Measurements from ENCODE around the gene MED19. TPM values are rescaled to one million over a fixed set of nuclear protein-coding genes. Genes with fewer than 3 reads are reported as not detected.
"Not testable (repeated sequence)": the region's sequence is repeated elsewhere in the genome, so short reads cannot be mapped to it uniquely, and the experiment has no call there.

MED19 gene, protein sequence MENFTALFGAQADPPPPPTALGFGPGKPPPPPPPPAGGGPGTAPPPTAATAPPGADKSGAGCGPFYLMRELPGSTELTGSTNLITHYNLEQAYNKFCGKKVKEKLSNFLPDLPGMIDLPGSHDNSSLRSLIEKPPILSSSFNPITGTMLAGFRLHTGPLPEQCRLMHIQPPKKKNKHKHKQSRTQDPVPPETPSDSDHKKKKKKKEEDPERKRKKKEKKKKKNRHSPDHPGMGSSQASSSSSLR
- 10 to 100 TPM; 21.2 to 23.7 (median 22.9) TPM for polyA plus RNA-seq (ENCODE audit: insufficient read length in 3 of 3)

DNA sequence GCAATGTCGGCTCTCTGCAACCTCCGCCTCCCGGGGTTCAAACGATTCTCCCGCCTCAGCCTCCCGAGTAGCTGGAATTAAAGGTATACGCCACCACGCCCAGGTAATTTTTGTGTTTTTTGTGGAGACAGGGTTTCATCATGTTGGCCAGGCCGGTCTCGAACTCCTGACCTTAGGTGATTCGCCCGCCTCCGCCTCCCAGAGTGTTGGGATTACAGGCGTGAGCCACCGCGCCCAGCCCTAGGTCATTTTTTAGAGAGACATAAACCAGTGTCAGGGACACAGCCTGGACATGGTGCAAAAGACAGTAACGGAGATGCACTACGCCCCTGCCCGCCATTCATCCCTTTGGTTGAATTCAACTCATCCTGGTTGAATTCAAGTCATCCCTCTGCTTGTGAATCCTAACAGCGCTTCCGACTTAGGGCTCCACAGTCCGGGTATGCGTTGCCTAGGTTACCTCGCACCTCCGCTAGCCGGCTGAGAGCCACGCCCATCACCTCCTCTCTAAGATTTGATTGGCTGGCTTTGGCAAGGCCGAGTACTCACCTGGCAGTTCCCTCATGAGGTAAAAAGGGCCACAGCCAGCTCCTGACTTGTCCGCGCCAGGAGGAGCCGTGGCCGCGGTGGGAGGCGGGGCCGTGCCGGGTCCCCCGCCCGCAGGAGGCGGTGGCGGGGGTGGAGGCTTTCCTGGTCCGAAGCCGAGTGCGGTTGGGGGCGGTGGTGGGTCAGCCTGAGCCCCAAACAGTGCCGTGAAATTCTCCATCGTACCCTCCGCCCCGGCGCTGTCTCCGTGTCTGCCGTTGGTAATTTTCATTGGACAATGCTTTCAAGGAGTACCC, at the start of gene MED19:
MED19 (minus strand) TSS at position 802 of the 842 bp plus-strand sequence; CDS start at position 766, 36 bp downstream.
- DNase-seq (ENCODE audit: low read depth in 3 of 3, low spot score in 2 of 3), result peak; percentile 59 to 76 (median 60)

- no peak for DNase-seq (ENCODE audit: low read depth in 3 of 3, low spot score in 2 of 3)
These were observed 46.2 kb upstream of the MED19 start for GRCh38 chr11:57758174-57758573.

GRCh38 chr11:57752954-57753353, 40.9 kb upstream of the MED19 start:
- no peak for DNase-seq (ENCODE audit: low read depth in 3 of 3, low spot score in 2 of 3)

DNA sequence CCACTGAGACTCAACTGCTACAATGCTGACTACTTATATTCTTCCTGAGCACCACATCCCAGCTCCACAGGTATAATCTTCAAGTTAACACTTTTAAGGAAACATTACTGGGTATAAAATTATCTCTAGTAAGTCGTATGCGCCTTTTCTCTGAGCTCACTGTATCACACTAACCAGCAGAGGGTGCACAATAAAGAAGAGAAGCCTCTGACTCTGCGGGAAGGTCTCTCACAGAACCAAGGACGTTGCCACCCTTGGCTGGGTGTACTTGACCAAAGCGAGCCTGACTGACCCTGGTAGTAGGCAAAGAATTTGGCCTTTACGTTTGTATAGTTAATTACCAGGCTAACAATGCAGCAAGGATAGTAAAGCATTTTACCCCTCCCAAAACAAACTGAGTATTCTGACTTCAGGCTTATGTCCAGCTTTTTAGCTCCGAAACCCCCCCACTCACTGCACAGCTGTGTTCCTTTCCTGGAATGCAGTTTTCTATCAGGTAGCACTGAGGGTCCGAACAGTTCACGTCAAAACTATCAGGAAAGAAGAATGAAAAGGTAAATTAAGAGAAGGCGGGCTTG, 39.8 kb upstream of the MED19 start, which contains the start of gene BTBD18:
BTBD18 (minus strand) TSS at position 144 of the 578 bp plus-strand sequence. CDS start 631 bp downstream, outside the sequence.
- no peak for DNase-seq (ENCODE audit: low read depth in 3 of 3, low spot score in 2 of 3)

GRCh38 chr11:57751176-57751575, 39.2 kb upstream of the MED19 start:
- DNase-seq (ENCODE audit: low read depth in 3 of 3, low spot score in 2 of 3), result no peak

DNA sequence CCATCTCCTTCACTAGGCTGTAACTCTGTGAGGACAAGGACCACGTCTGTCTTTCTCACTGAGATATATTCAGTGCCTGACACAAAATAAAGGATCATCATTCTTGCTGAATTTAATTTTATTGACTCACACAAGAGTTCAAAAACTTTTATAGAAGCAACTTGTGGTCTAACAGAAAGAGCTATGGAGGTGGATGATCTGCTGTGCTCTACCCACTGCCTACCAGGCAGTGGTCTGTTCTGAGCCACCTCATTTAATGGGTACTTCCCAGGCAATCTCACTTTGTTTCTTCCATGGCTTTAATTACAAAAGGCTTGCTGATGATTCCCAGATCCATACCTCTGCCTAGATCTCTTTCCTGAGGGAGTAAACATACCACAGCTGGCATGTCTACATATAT, 34.9 kb upstream of the MED19 start:
- DNase-seq (ENCODE audit: low read depth in 3 of 3, low spot score in 2 of 3), result no peak

DNA sequence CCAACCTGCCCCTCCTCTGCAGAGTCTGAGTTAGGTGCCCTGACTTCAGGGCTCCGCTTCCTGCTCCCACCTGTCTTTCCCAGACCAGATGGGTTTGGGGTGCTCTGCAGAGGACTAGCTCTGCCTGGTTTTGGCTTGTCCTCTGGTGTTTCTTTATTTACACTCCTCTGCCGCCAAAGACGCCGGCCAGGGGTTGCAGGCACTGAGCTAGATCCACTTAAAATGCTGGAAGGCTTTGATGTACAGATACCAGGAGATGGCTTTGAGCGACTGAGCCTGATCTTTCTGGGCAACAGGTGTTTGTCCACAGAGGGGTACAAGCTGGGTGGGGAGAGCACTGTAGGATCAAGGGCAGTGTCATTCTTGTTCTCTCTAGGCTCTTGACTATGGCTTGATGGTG, 33.2 kb upstream of the MED19 start:
- DNase-seq (ENCODE audit: low read depth in 3 of 3, low spot score in 2 of 3), result no peak

DNA sequence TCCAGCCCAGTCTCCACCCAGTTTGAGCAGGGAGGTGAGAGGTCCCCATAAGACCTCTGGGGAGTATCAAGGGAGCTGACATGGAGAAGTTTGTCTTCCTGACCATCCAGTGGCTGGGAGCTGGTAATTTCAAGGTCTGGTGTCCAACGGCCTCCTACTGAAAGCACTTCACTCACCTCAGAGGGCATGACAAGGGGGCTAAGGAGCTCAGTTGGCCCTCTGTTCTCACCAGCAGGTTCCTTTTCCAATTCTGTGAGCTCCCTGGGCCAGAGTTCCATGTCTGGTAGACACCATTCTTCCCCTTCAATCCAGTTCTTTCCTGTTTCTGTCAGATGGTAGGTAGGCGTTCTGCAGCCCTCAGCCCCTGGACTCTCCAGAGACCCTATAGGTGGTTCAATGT, 32.3 kb upstream of the MED19 start:
- no peak for DNase-seq (ENCODE audit: low read depth in 3 of 3, low spot score in 2 of 3)

GRCh38 chr11:57742087-57742452, 30.1 kb upstream of the MED19 start:
- no peak for DNase-seq (ENCODE audit: low read depth in 3 of 3, low spot score in 2 of 3)

- peak; percentile 91 to 94 (median 92) for DNase-seq (ENCODE audit: low read depth in 3 of 3, low spot score in 2 of 3)
These were observed 29.4 kb upstream of the MED19 start, which contains the start of gene SELENOH for GRCh38 chr11:57741132-57742086. Gene SELENOH, plus strand, starts transcription at chr11:57741491. Its CDS starts 105 bp downstream, at chr11:57741596.

DNA sequence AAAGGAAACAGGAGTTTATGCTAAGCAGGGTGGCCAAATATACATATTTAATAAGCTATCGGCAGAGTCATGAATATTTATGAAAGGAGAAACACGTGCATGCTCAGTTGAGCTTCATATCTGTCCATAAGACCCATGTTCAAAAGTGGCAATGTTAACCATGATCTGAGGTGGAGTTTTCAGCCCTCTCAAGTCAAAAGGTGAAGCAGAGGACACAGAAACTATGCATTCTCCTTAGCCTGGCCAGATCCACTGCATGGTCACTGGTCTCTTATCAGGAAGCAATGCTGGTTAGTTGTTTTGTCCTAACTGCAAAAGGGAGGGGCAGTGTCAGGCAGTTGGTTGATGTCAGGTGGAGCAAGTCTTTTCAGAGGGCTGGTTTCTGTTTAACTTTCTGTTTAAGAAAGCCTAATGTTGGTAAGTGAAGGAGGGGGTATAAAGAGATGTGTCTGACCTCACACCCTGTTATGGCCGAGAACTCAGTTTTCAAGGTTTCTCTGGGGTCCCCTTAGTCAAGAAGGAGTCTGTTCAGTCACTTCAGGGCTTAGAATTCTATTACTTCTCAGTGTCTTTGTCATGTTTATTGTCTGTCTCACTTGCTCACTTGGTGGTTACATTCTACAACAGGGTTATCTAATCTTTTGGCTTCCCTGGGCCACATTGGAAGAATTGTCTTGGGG, 23.7 kb upstream of the MED19 start:
- DNase-seq (ENCODE audit: low read depth in 3 of 3, low spot score in 2 of 3), result no peak

DNA sequence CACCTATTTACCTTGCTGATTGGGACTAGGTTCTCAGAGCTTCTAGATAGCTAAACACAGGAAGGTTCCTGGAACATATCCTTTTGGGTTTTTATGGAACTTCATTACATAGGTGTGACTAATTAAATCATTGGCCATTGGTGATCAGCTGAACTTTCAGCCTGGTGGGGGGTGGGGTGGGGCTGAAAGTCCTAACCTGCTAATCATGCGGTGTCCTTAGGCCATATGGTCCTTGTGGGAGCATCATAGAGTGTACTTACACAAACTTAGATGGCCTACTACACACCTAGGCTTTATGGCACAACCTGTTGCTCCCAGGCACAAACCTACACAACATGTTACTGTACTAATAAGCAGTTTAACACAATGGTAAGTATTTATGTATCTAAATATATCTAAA, 20.6 kb upstream of the MED19 start:
- no peak for DNase-seq (ENCODE audit: low read depth in 3 of 3, low spot score in 2 of 3)

GRCh38 chr11:57729479-57729878, 17.5 kb upstream of the MED19 start:
- no peak for DNase-seq (ENCODE audit: low read depth in 3 of 3, low spot score in 2 of 3)

- no peak for DNase-seq (ENCODE audit: low read depth in 3 of 3, low spot score in 2 of 3)
These were observed 16.8 kb upstream of the MED19 start for GRCh38 chr11:57728829-57729228.

- DNase-seq (ENCODE audit: low read depth in 3 of 3, low spot score in 2 of 3), result no peak
These were observed 15.2 kb upstream of the MED19 start for GRCh38 chr11:57727185-57727584.

DNA sequence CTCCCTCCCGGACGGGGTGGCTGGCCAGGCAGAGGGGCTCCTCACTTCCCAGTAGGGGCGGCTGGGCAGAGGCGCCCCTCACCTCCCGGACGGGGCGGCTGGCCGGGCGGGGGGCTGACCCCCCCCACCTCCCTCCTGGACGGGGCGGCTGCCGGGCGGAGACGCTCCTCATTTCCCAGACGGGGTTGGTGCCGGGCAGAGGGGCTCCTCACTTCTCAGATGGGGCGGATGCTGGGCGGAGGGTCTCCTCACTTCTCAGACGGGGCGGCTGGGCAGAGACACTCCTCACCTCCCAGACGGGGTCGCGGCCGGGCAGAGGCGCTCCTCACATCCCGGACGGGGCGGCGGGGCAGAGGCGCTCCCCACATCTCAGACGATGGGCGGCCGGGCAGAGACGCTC, 4.7 kb upstream of the MED19 start:
- DNase-seq (ENCODE audit: low read depth in 3 of 3, low spot score in 2 of 3), result not testable (repeated sequence)

GRCh38 chr11:57713835-57714234, 1.8 kb upstream of the MED19 start:
- no peak for DNase-seq (ENCODE audit: low read depth in 3 of 3, low spot score in 2 of 3)

DNA sequence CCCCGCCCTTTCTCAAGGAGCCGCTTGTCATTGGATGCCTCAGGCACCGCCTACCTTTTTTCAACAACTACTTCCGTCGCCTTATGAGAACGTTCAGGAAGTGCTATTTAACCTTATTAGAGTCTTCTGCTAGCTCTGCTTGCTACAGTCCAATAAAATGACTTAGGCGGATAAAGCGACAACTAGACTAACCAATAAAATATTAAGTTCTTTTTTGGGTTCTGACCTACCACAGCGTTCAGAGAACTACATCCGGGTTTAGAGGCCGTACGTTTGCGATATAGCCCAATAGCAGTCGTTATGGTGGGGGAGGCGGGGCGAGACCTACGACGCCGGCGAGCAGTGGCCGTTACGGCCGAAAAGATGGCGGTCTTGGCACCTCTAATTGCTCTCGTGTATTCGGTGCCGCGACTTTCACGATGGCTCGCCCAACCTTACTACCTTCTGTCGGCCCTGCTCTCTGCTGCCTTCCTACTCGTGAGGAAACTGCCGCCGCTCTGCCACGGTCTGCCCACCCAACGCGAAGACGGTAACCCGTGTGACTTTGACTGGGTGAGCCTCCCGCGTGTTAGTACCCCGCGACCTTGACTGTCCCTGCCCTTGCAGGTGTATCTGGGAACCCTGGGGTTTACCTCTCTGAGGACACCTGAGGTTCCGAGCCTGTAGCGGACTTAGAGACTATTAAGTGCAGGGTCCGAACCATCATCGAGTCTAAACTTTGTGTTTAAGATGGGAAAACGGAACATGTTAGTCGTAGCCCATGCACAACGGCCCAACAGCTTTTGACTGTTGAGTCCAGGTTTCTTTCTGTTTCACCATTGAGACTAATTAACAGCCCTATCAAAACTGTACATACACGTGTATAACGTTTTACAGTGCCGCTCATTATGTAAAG, 488 bp upstream of the MED19 start, which contains the start of gene TMX2:
TMX2 (plus strand) TSS at position 338 of the 895 bp plus-strand sequence; CDS start at position 364, 26 bp downstream.
- peak; percentile 97 to 99 (median 98) for DNase-seq (ENCODE audit: low read depth in 3 of 3, low spot score in 2 of 3)
